ENCODE results near the gene RXRA.

The RXRA gene

GRCh38 chr9:134412298-134412711 is 86.0 kb downstream of the RXRA start:
- DNase-seq (ENCODE audit: low read depth in 2 of 3, low spot score in 2 of 3), result no peak

DNA sequence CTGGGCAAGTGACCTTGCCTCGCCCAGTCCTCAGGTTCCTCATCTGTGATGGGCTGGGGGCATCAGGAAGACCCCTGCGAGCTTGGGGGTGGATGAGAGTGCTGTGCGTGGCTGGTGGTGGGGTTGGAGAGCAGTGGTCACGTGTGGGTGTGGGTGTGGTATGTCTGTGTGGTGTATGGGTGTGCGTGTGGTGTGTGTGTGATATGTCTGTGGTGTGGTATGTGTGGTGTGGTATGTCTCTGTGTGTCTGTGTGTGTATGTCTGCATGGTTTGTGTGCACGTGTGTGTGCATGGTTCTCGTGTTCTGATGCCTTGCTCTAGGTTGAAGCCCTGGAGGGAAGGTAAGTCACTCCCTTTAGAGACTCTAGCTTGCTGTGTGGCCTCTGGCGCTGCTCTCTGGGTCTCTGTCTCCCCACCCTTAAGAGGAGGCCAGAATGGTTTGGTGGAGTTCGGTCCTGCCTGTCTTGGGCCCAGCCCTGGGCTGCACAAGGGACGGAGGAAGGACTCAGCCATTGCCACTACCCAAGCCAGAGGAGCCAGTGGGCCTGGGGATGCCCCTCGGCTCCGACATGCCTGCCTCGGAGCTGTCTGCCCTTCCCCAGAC is 87.0 kb downstream of the RXRA start:
- DNase-seq (ENCODE audit: low read depth in 2 of 3, low spot score in 2 of 3), result no peak

DNA sequence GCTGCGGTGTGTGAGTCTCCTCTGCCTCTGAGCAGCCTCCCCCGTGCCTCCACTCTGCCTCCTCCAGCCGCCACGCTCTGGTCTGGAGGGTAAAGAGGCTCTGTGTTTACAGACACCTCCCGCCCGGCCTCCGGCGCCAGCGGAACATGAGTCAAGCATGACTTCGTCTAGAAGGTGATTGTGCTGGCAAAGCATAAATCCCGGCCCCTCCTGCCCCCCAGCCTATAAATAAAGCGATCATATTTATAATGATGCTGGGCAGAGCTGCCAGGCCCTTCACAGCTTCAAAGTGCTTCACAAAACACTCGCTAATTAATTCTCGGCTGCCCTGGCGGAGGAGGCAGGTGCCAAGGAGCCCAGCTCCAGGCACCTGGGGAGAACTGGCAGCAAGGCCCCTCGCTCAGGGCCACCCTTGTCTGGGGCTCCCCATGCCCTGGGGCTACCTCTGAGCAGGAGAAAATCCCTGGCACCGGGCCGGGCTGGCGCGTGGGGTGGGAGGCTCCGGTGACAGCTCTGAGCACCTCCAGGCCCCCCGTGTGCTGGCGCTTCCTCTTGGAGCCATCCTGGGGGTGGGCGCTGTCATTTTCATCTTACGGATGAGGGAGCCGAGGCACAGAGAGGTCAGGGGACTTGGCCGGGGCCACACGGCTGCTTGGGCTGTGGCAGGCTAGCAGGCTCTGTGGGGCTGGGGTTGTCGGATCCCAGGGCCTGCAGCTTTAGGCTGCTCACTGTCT is 87.8 kb downstream of the RXRA start:
- no peak for DNase-seq (ENCODE audit: low read depth in 2 of 3, low spot score in 2 of 3)

DNA sequence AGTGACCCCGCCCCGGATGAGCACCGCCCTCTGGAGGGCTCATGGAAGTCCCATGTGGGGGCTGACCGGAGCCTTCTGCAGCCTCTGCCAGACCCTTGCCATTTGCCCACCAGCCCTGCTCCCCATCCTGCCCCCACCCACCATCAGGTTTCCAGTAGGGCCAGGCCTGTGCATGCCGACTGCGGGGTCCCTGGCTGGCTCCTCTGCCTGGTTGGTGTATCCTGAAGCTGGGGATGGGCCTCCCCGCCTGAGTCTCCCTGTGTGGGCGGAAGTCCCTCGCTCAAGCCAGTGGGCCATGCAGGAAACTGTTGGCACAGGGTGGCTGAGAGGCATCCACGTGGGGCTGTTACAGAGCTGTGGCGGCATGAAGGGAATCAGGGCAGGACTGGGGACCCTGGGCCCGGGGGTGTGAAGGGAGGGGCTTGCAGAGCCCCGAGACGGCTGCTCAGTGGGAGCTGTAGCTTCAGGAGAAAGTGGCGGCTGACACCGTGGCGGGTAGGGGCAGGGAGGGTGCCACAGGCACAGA is 88.7 kb downstream of the RXRA start:
- DNase-seq (ENCODE audit: low read depth in 2 of 3, low spot score in 2 of 3), result no peak

- no peak for DNase-seq (ENCODE audit: low read depth in 2 of 3, low spot score in 2 of 3)
Measured at GRCh38 chr9:134416385-134417015, 90.2 kb downstream of the RXRA start.

- DNase-seq (ENCODE audit: low read depth in 2 of 3, low spot score in 2 of 3), result no peak
Measured at GRCh38 chr9:134418354-134418753, 92.1 kb downstream of the RXRA start.

GRCh38 chr9:134419000-134419683 is 92.9 kb downstream of the RXRA start:
- no peak for DNase-seq (ENCODE audit: low read depth in 2 of 3, low spot score in 2 of 3)

DNA sequence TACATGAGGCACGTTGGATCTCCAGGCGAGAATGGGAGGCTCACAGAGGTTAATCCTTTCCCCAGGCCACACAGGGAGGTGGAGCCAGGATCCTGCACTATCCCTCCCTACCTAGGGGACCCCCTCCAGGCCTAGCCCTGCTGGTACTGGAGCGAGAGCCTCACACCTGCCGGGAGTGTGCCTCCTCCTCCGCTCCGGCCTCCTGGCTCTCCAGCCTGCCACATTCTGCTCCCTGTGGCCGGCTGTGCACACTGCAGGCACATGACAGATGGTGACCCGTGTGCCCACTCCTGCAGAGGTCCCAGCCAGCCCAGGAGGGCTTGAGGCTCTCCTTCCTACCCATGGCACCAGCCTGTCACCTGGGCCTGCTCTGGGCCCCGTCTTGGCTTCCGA is 93.4 kb downstream of the RXRA start:
- DNase-seq (ENCODE audit: low read depth in 2 of 3, low spot score in 2 of 3), result no peak

DNA sequence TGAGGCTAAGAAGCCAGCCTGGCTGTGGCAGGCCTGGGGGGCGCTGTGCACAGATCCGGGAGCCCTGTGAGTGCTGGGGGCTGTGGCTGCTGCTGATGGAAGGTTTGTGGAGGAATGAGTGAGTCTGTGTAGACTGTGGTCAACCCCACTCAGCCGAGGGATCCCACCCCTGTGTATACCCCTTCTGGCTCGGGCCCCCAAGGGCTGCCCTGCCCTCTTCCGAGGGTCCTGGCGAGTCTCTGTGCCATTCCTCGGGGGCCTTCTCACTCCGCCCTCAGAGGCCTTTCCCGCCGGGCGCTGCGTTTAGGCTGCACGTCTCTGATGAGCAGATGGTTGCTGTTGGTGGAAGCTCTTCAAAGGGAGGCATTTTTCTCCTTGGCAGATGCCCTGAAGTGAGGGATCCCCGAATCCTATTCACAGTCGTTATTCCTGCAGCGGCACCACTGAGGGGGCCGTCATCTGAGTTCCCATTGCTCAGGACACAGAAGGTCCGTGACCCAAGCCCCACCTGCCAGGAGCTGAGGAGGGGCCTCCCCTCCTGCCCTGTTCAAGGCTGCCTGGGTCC is 94.1 kb downstream of the RXRA start:
- no peak for DNase-seq (ENCODE audit: low read depth in 2 of 3, low spot score in 2 of 3)

GRCh38 chr9:134420974-134421432 is 94.7 kb downstream of the RXRA start:
- DNase-seq (ENCODE audit: low read depth in 2 of 3, low spot score in 2 of 3), result no peak

- no peak for DNase-seq (ENCODE audit: low read depth in 2 of 3, low spot score in 2 of 3)
Measured at GRCh38 chr9:134421888-134422287, 95.6 kb downstream of the RXRA start.

- no peak for DNase-seq (ENCODE audit: low read depth in 2 of 3, low spot score in 2 of 3)
Measured at GRCh38 chr9:134422301-134423090, 96.2 kb downstream of the RXRA start.

GRCh38 chr9:134423166-134423565 is 96.9 kb downstream of the RXRA start:
- no peak for DNase-seq (ENCODE audit: low read depth in 2 of 3, low spot score in 2 of 3)

- DNase-seq (ENCODE audit: low read depth in 2 of 3, low spot score in 2 of 3), result no peak
Measured at GRCh38 chr9:134423749-134424148, 97.5 kb downstream of the RXRA start.

- DNase-seq (ENCODE audit: low read depth in 2 of 3, low spot score in 2 of 3), result no peak
Measured at GRCh38 chr9:134424818-134425217, 98.6 kb downstream of the RXRA start.

GRCh38 chr9:134425401-134425800 is 99.1 kb downstream of the RXRA start:
- DNase-seq (ENCODE audit: low read depth in 2 of 3, low spot score in 2 of 3), result no peak

DNA sequence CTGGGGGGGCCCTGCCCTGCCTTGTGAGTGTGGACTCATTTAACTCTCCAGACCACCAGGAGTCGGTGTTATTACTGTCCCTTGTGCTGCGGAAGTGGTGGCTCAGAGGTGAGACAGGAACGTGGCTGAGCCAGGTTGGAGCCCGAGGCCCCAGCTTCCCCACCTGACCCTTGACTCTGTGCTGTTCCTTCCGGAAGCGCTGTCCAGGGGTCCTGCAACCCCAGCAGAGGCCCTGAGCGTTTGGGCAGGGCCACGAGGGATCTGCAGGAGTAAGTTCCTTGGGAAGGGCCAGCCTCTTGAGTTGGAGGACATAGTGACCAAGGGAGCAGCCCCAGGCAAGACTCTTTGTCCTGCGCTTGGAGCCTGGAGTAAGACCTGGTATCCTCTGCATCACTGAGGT is 99.6 kb downstream of the RXRA start:
- no peak for DNase-seq (ENCODE audit: low read depth in 2 of 3, low spot score in 2 of 3)

DNA sequence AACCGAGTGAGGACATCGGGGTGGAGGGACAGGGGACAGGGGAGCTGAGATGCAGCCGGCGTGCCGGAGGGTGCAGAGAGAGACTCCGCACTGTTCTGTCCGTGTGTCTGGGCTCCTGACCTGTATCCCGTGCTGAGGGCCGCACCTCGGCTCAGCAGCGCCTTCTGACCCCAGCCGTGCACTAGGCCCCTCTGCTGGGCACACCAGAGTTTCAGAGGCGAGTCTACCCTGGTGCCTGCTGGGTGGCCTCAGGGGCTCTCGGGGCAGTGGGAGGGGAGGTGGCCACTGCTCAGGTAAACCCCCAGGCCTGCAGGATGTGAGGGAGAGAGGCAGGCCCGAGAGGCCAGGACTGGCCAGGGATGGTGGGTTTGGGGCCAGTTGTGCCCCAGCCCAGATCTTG is 100.2 kb downstream of the RXRA start:
- no peak for DNase-seq (ENCODE audit: low read depth in 2 of 3, low spot score in 2 of 3)

DNA sequence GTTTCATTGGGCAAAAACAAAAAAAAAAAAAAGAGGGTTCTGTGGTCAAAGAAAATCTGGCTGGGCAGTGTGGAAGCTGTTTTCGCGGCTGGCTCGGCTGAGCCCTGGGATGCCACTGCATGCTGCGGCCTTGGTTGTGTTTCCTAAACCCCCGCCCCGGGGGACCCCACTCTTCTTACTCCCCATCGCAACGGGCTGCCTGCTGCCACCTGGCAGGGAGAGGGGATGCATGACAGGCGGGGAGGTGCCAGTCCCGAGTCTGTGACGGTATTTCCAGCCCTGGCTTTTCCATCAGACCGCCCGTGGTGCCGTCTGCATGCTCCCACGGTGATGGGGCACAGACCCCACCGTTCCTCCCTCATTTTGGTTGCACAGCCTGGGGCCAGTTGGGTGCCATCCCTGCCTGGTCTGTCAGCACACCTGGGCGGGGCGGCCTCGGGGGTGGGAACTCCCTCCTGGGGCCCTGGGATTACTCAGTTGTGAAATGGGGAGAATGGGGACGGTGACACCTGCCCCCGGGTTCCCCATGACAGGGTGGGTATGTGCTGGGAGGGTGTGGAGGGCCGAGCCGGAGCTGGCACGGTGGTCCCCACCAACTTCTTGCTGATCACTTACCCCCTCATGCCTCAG is 101.0 kb downstream of the RXRA start:
- no peak for DNase-seq (ENCODE audit: low read depth in 2 of 3, low spot score in 2 of 3)

DNA sequence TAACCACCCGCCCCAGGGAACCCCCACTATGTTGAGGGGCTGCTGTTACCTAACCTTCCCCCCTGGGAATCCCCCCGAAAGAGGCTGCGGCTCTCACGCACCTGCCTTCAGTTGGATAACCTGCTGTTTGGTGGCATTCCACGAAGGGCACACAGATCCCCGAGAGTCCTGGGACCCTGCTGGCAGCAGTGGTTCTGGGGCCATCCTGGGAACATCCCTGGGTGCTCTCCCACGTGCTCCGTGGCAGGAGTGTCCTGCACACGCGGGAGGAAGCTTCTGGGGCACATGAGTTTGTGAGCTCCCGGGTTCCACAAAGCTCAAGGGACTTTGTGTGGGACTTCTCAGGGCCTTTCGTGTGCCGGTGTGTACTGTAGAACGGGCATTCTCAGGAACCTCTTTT is 102.3 kb downstream of the RXRA start:
- DNase-seq (ENCODE audit: low read depth in 2 of 3, low spot score in 2 of 3), result no peak
